SK-N-SH (cell line): ENCODE data around the gene MOK. TPM values are rescaled to one million over a fixed set of nuclear protein-coding genes. Genes with fewer than 3 reads are reported as not detected.

Source experiments
- CTCF ChIA-PET: fragments of 300-600, 350-600 bp; formaldehyde crosslinking; extraction: SDS; loops from one replicate; lab custom pipeline; 2021; lab: Yijun Ruan, JAX
- POLR2A ChIA-PET: fragments of 350-600 bp; sonication (Branson Sonifier 250); formaldehyde crosslinking; extraction: SDS; loops from one replicate; lab custom pipeline; 2020; ENCODE audit warnings: antibody characterized with exemption, inconsistent platforms; lab: Yijun Ruan, JAX
- DNase-seq: peaks from one replicate; pipeline ENCODE4 v3.0.0; 2012
- H2AFZ ChIP-seq: fragments of 200-600 bp; sonication (generic); 2 replicates; pipeline ENCODE4 v1.8.1; 2016; ENCODE audit warnings: antibody characterized with exemption, mild to moderate bottlenecking, low read depth
- H3F3A ChIP-seq: fragments of 200-600 bp; sonication (generic); replicated peaks from 2 replicates; pipeline ENCODE3; 2016; ENCODE audit warnings: antibody characterized with exemption, mild to moderate bottlenecking; ENCODE audit not compliant: insufficient read depth
- H3K27ac ChIP-seq, 2 experiments: fragments of 200-500 bp in 1 of 2; fragments of 200-600 bp in 1 of 2; sonication (Bioruptor generic) in 1 of 2; sonication (generic), shearing (Covaris generic) in 1 of 2; 2 replicates each; pipeline versions ENCODE4 v1.5.1 to v1.6.1; 2014 to 2016; ENCODE audit warnings: low read depth in 2 of 2, inconsistent platforms in 1 of 2, low read length in 1 of 2, mild to moderate bottlenecking in 1 of 2, mixed read lengths in 1 of 2
- H3K27me3 ChIP-seq: fragments of 200-600 bp; sonication (generic), shearing (Covaris generic); 2 replicates; pipeline ENCODE4 v1.6.1; 2016; ENCODE audit warnings: mixed run types; ENCODE audit not compliant: insufficient read depth
- H3K36me3 ChIP-seq, 2 experiments: fragments of 200-500 bp in 1 of 2; fragments of 200-600 bp in 1 of 2; sonication (Bioruptor generic) in 1 of 2; sonication (generic) in 1 of 2; replicated peaks in 1 of 2; 2 replicates each; pipeline versions ENCODE3 to v1.5.1; 2014 to 2016; ENCODE audit warnings: low read length in 1 of 2, mild to moderate bottlenecking in 1 of 2; ENCODE audit not compliant: insufficient read depth in 2 of 2, control insufficient read depth in 1 of 2
- H3K4me1 ChIP-seq, 2 experiments: fragments of 200-500 bp in 1 of 2; fragments of 200-600 bp in 1 of 2; sonication (Bioruptor generic) in 1 of 2; sonication (generic), shearing (Covaris generic) in 1 of 2; 2 replicates each; pipeline versions ENCODE4 v1.5.1 to v1.6.1; 2014 to 2016; ENCODE audit warnings: low read depth in 1 of 2, low read length in 1 of 2, mixed run types in 1 of 2; ENCODE audit not compliant: insufficient read depth in 2 of 2, control insufficient read depth in 1 of 2
- H3K4me2 ChIP-seq: fragments of 200-600 bp; sonication (generic), shearing (Covaris generic); 2 replicates; pipeline ENCODE4 v1.6.1; 2017; ENCODE audit warnings: mixed run types
- H3K4me3 ChIP-seq, 2 experiments: fragments of 200-500 bp in 1 of 2; fragments of 200-600 bp in 1 of 2; sonication (Bioruptor generic) in 1 of 2; sonication (generic), shearing (Covaris generic) in 1 of 2; 2 replicates each; pipeline versions ENCODE4 v1.5.1 to v1.8.1; 2014 to 2016; ENCODE audit warnings: low read depth in 2 of 2, inconsistent platforms in 1 of 2, low read length in 1 of 2, mild to moderate bottlenecking in 1 of 2, mixed read lengths in 1 of 2, moderate library complexity in 1 of 2
- H3K79me2 ChIP-seq: fragments of 200-600 bp; sonication (generic); 2 replicates; pipeline ENCODE4 v1.8.1; 2017; ENCODE audit warnings: mild to moderate bottlenecking; ENCODE audit not compliant: insufficient read depth
- H3K9ac ChIP-seq: fragments of 200-600 bp; sonication (generic); 2 replicates; pipeline ENCODE4 v1.6.1; 2017; ENCODE audit warnings: mixed run types
- H3K9me2 ChIP-seq: fragments of 200-600 bp; sonication (generic); 2 replicates; pipeline ENCODE4 v1.6.1; 2017; ENCODE audit warnings: mixed run types
- H3K9me3 ChIP-seq: fragments of 200-600 bp; sonication (generic); 2 replicates; pipeline ENCODE4 v1.6.1; 2017; ENCODE audit warnings: mixed run types, mild to moderate bottlenecking, moderate library complexity
- H4K20me1 ChIP-seq: fragments of 200-600 bp; sonication (generic); 2 replicates; pipeline ENCODE4 v1.6.1; 2017; ENCODE audit warnings: mild to moderate bottlenecking, mixed run types; ENCODE audit not compliant: insufficient read depth
- CHD2 ChIP-seq: fragments of 150-350 bp; IDR thresholded peaks from 2 replicates; pipeline ENCODE4 v1.6.1; 2018; ENCODE audit warnings: low read length; ENCODE audit not compliant: partially characterized antibody
- FOSL2 ChIP-seq: IDR thresholded peaks from 2 replicates; pipeline ENCODE4 v1.4.0; 2012; ENCODE audit warnings: low read depth, mild to moderate bottlenecking, moderate library complexity, borderline replicate concordance
- GABPA ChIP-seq: IDR thresholded peaks from 2 replicates; pipeline ENCODE4 v1.4.0; 2012; ENCODE audit warnings: low read depth, mild to moderate bottlenecking
- GATA2 ChIP-seq: sonication (generic); formaldehyde crosslinking; IDR thresholded peaks from 2 replicates; pipeline ENCODE4 v1.5.0; 2020; ENCODE audit warnings: mild to moderate bottlenecking, missing genetic modification reagents
- IRF3 ChIP-seq: fragments of 150-350 bp; IDR thresholded peaks from 2 replicates; pipeline ENCODE4 v1.6.1; 2016; ENCODE audit warnings: mild to moderate bottlenecking, low read depth, low read length
- JUND ChIP-seq: IDR thresholded peaks from 2 replicates; pipeline ENCODE4 v1.4.0; 2012
- MEF2A ChIP-seq: IDR thresholded peaks from 2 replicates; pipeline ENCODE4 v1.4.0; 2012; ENCODE audit warnings: low read depth, borderline replicate concordance
- MXI1 ChIP-seq: IDR thresholded peaks from 2 replicates; pipeline ENCODE4 v1.6.1; 2012; ENCODE audit warnings: mild to moderate bottlenecking, low read depth, low read length, improper control_type of control experiment
- RAD21 ChIP-seq: IDR thresholded peaks from 2 replicates; pipeline ENCODE4 v1.6.1; 2012; ENCODE audit warnings: mild to moderate bottlenecking, low read length
- RCOR1 ChIP-seq: fragments of 150-350 bp; IDR thresholded peaks from 2 replicates; pipeline ENCODE4 v1.6.1; 2017; ENCODE audit warnings: antibody characterized with exemption, low read length
- REST ChIP-seq: IDR thresholded peaks from 2 replicates; pipeline ENCODE4 v1.6.1; 2012; ENCODE audit warnings: mild to moderate bottlenecking, low read depth, low read length, moderate library complexity
- RFX5 ChIP-seq: IDR thresholded peaks from 2 replicates; pipeline ENCODE4 v1.6.1; 2012; ENCODE audit warnings: mild to moderate bottlenecking, improper control_type of control experiment, low read length
- SIN3A ChIP-seq: IDR thresholded peaks from 2 replicates; pipeline ENCODE4 v1.6.1; 2012; ENCODE audit warnings: low read depth, mild to moderate bottlenecking, low read length, moderate library complexity, borderline replicate concordance
- TCF12 ChIP-seq: IDR thresholded peaks from 2 replicates; pipeline ENCODE4 v1.4.0; 2012
- YY1 ChIP-seq: IDR thresholded peaks from 2 replicates; pipeline ENCODE4 v1.4.0; 2012; ENCODE audit warnings: low read depth, mild to moderate bottlenecking
- WGBS: methylation state at CpG from one replicate; pipeline ENCODE4 v1.1.6; 2017; ENCODE audit warnings: low lambda C conversion rate; 5-methylcytosine and 5-hydroxymethylcytosine counted together
- polyA plus RNA-seq, 3 experiments: library from polyadenylated mRNA; depleted of rRNA; stranded (reverse); fragments of >200 nt; gene quantifications; 2 replicates each; pipeline ENCODE4 v1.2.3, GENCODE V29; 2012
- TF ChIP-seq, protein P1 (sequence below): IDR thresholded peaks from 2 replicates; pipeline ENCODE4 v1.4.0; 2012; ENCODE audit warnings: low read depth, borderline replicate concordance
- TF ChIP-seq, protein P2 (sequence below): IDR thresholded peaks from 2 replicates; pipeline ENCODE4; 2012
- TF ChIP-seq, protein P3 (sequence below): IDR thresholded peaks from 2 replicates; pipeline ENCODE4 v1.4.0; 2012; ENCODE audit warnings: low read depth

Gene MOK
- polyA plus RNA-seq, 1 of the 3 experiments (the other 2 are of a cell fraction), result 13.3 TPM

DNA sequence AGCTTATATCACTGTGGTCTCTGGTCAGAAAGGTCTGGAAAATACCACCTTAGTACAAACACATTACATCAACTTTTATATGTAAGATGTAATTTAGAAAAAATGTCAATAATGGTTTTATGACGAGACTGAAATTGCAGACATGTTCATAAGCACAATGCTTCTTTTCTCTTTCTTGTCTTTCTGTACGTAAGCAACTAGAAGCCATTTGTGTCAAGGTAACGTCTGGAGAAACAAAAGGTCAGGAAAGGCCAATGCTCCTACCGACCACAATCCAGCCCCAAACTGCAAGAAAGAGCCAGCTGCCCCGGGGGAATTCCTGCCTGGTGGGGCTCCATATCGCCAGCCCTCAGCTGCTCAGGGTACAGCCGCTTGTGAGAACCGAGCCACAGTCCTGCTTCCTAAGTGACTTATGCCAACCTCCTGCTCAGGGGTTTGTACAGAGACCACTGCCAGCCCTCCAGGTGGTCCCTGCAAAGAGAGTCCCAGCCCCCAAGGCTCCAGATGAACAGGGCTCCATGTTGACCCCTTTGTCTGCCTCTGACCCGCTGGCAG lies 20.9 kb upstream of the MOK start:
- Histone ChIP-seq H3K27me3 (no peaks in the 10 kb centered on the region), H3K4me1 (peaks cover 0 to 5% of the 10 kb centered on the region in 2 experiments; a peak in 1 of 4 replicates), H3K4me2 (no peak overlapping the region), H4K20me1 (no peaks in the 10 kb centered on the region), H3K79me2 (peaks cover 9% of the 10 kb centered on the region), H2AFZ (no peak overlapping the region), H3K4me3 (no peak overlapping the region), H3F3A (peaks cover 5% of the 10 kb centered on the region), H3K9ac (no peak overlapping the region), H3K36me3 (peaks cover 7 to 11% of the 10 kb centered on the region in 2 experiments), H3K27ac (no peak overlapping the region), H3K9me2 (no peaks in the 10 kb centered on the region), H3K9me3 (no peaks in the 10 kb centered on the region)
- POLR2A ChIA-PET, result no interaction called here
- CTCF ChIA-PET, result interaction anchor here (0.6 to 1.4 kb wide), 2 partner anchors 16 to 248 kb away, joined by 3 read pairs; no protein-coding TSS in a partner anchor
- no peak for DNase-seq
- TF ChIP-seq REST (no peak), TCF12 (no peak), RFX5 (no peak), FOSL2 (no peak), GABPA (no peak), RCOR1 (no peak), IRF3 (no peak), RAD21 (no peak), CHD2 (no peak), SIN3A (no peak), YY1 (no peak), MXI1 (no peak), MEF2A (no peak), GATA2 (CRISPR knock-in tag) (no peak), JUND (no peak)
- TF ChIP-seq, protein P1, sequence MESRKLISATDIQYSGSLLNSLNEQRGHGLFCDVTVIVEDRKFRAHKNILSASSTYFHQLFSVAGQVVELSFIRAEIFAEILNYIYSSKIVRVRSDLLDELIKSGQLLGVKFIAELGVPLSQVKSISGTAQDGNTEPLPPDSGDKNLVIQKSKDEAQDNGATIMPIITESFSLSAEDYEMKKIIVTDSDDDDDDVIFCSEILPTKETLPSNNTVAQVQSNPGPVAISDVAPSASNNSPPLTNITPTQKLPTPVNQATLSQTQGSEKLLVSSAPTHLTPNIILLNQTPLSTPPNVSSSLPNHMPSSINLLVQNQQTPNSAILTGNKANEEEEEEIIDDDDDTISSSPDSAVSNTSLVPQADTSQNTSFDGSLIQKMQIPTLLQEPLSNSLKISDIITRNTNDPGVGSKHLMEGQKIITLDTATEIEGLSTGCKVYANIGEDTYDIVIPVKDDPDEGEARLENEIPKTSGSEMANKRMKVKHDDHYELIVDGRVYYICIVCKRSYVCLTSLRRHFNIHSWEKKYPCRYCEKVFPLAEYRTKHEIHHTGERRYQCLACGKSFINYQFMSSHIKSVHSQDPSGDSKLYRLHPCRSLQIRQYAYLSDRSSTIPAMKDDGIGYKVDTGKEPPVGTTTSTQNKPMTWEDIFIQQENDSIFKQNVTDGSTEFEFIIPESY, result no peak
- TF ChIP-seq, protein P2, sequence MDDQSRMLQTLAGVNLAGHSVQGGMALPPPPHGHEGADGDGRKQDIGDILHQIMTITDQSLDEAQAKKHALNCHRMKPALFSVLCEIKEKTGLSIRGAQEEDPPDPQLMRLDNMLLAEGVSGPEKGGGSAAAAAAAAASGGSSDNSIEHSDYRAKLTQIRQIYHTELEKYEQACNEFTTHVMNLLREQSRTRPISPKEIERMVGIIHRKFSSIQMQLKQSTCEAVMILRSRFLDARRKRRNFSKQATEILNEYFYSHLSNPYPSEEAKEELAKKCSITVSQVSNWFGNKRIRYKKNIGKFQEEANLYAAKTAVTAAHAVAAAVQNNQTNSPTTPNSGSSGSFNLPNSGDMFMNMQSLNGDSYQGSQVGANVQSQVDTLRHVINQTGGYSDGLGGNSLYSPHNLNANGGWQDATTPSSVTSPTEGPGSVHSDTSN, result no peak
- TF ChIP-seq, protein P3, sequence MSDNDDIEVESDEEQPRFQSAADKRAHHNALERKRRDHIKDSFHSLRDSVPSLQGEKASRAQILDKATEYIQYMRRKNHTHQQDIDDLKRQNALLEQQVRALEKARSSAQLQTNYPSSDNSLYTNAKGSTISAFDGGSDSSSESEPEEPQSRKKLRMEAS, result no peak
- 85% methylated on average over 6 of the region's 9 CpGs for WGBS
